Measurements from ENCODE around the gene SP9. TPM values are rescaled to one million over a fixed set of nuclear protein-coding genes. Genes with fewer than 3 reads are reported as not detected.

SP9 gene
- total and polyA plus RNA-seq, 9 of the 15 experiments (the other 6 are each of a cell fraction or from before 2014, with no cell fraction given): 0.04 to 0.23 (median 0.11) TPM; not detected in 3

GRCh38 chr2:174353004-174353403 lies 18.2 kb downstream of the SP9 start (continued):
- no peak for TF ChIP-seq ZNF318 (IDR thresholded peaks at IDR 0.05; ENCODE audit: borderline replicate concordance in 1 of 2, low read depth in 1 of 2)
- no peak for TF ChIP-seq ZNF512 (tag; IDR thresholded peaks at IDR 0.05)
